Esophagus muscularis mucosa (tissue), 4 donors: ENCODE measurements around the gene GNPTAB. TPM values are rescaled to one million over a fixed set of nuclear protein-coding genes. Genes with fewer than 3 reads are reported as not detected.

Experiments
- DNase-seq: peaks from one replicate; pipeline ENCODE4 v3.0.0-alpha.2; 2017; ENCODE audit errors: extremely low spot score
- H3K27ac ChIP-seq, 4 donors: fragments of 200-600 bp; sonication (generic); replicated peaks in 1 of 4; 1 replicate in 3 of 4; 2 replicates in 1 of 4; pipeline ENCODE4 v1.5.1; 2016 to 2019; ENCODE audit warnings: mild to moderate bottlenecking in 1 of 4
- H3K27me3 ChIP-seq, 4 donors: fragments of 200-600 bp; sonication (generic); one replicate each; pipeline versions ENCODE4 v1.5.1 to v1.6.0; 2016 to 2019
- H3K36me3 ChIP-seq, 4 donors: fragments of 200-600 bp; sonication (generic); one replicate each; pipeline ENCODE4 v1.5.1; 2016 to 2019
- H3K4me1 ChIP-seq, 4 donors: fragments of 200-600 bp; sonication (generic); one replicate each; pipeline ENCODE4 v1.5.1; 2016 to 2019
- H3K4me3 ChIP-seq, 4 donors: fragments of 200-600 bp; sonication (generic); 1 replicate in 2 of 4; 2 replicates in 2 of 4; pipeline ENCODE4 v1.5.1; 2016 to 2019; ENCODE audit warnings: mild to moderate bottlenecking in 4 of 4, moderate library complexity in 1 of 4
- H3K9me3 ChIP-seq, 4 donors: fragments of 200-600 bp; sonication (generic); 1 replicate in 3 of 4; 2 replicates in 1 of 4; pipeline ENCODE4 v1.5.1; 2016 to 2019
- EP300 ChIP-seq: sonication (generic); formaldehyde crosslinking; IDR thresholded peaks from one replicate; pipeline ENCODE4 v1.6.1; 2017; ENCODE audit warnings: antibody characterized with exemption
- POLR2A ChIP-seq: fragments of 450-650 bp; IDR thresholded peaks from one replicate; pipeline ENCODE4 v1.6.1; 2017; ENCODE audit warnings: antibody characterized with exemption, moderate library complexity, mild to moderate bottlenecking, low read depth
- POLR2AphosphoS5 ChIP-seq, 2 donors: sonication (generic); formaldehyde crosslinking; IDR thresholded peaks; one replicate each; pipeline ENCODE4 v1.6.1; 2017; ENCODE audit warnings: antibody characterized with exemption in 2 of 2
- WGBS: methylation state at CpG from one replicate; pipeline ENCODE4 v1.1.5; 2018; 5-methylcytosine and 5-hydroxymethylcytosine counted together
- intact Hi-C: fragments of 100-400 bp; cut with DNase I; formaldehyde crosslinking; loops from one replicate; pipeline ENCODE4 v1.15.1; 2023
- total RNA-seq, 4 donors: library from RNA; depleted of rRNA; stranded (reverse); fragments of >200 nt; gene quantifications; one replicate each; pipeline versions ENCODE4 v1.1.0 to v1.2.1, GENCODE V29; 2016
- TF ChIP-seq, protein P1 (sequence below), 3 experiments: fragments of 200-600 bp in 2 of 3; fragments of 450-650 bp in 1 of 3; sonication (generic) in 2 of 3; IDR thresholded peaks; one replicate each; pipeline ENCODE4 v1.5.1; 2017 to 2019; ENCODE audit warnings: antibody characterized with exemption in 3 of 3, mild to moderate bottlenecking in 2 of 3, moderate library complexity in 1 of 3

The GNPTAB gene
- total RNA-seq, 4 donors from 2014 or later: 30.5 to 37.0 (median 32.1) TPM

GRCh38 chr12:101743724-101744472 is 86.9 kb downstream of the GNPTAB start:
- no peaks in the 10 kb centered on the region for H3K27me3 ChIP-seq
- WGBS: 81% methylated on average over 10 of the region's 10 CpGs
- no peak for TF ChIP-seq POLR2AphosphoS5 (IDR thresholded peaks at IDR 0.05)
- peaks cover 0 to 4% (median 0%) of the 10 kb centered on the region in 4 donors for H3K4me1 ChIP-seq
- intact Hi-C loops: no loop called here
- H3K4me3 ChIP-seq: no peak overlapping the region
- no peaks in the 10 kb centered on the region for H3K9me3 ChIP-seq
- H3K27ac ChIP-seq: no peak overlapping the region
- H3K36me3 ChIP-seq: peaks cover 13 to 93% (median 68%) of the 10 kb centered on the region in 4 donors
- no peak for DNase-seq

- Histone ChIP-seq H3K4me1 (peaks cover 0 to 4% (median 0%) of the 10 kb centered on the region in 4 donors), H3K27me3 (no peaks in the 10 kb centered on the region), H3K4me3 (no peak overlapping the region), H3K27ac (no peak overlapping the region), H3K36me3 (peaks cover 14 to 93% (median 70%) of the 10 kb centered on the region in 4 donors), H3K9me3 (no peaks in the 10 kb centered on the region)
- TF ChIP-seq, protein P1, sequence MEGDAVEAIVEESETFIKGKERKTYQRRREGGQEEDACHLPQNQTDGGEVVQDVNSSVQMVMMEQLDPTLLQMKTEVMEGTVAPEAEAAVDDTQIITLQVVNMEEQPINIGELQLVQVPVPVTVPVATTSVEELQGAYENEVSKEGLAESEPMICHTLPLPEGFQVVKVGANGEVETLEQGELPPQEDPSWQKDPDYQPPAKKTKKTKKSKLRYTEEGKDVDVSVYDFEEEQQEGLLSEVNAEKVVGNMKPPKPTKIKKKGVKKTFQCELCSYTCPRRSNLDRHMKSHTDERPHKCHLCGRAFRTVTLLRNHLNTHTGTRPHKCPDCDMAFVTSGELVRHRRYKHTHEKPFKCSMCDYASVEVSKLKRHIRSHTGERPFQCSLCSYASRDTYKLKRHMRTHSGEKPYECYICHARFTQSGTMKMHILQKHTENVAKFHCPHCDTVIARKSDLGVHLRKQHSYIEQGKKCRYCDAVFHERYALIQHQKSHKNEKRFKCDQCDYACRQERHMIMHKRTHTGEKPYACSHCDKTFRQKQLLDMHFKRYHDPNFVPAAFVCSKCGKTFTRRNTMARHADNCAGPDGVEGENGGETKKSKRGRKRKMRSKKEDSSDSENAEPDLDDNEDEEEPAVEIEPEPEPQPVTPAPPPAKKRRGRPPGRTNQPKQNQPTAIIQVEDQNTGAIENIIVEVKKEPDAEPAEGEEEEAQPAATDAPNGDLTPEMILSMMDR (IDR thresholded peaks at IDR 0.05): no peak
- TF ChIP-seq POLR2AphosphoS5 (IDR thresholded peaks at IDR 0.05): no peak
- no peak for TF ChIP-seq EP300
- no peak for TF ChIP-seq POLR2A
- 95% methylated on average over 1 of the region's 1 CpG for WGBS
- no peak for DNase-seq
- intact Hi-C loops: no loop called here
Measured at GRCh38 chr12:101743242-101743641, 87.5 kb downstream of the GNPTAB start.

GRCh38 chr12:101740980-101741379 is 89.8 kb downstream of the GNPTAB start:
- intact Hi-C loops: no loop called here
- Histone ChIP-seq H3K27ac (no peak overlapping the region), H3K4me3 (no peak overlapping the region), H3K36me3 (peaks cover 20 to 81% (median 54%) of the 10 kb centered on the region in 4 donors), H3K4me1 (peaks cover 0 to 4% (median 0%) of the 10 kb centered on the region in 4 donors), H3K27me3 (no peaks in the 10 kb centered on the region), H3K9me3 (no peaks in the 10 kb centered on the region)
- TF ChIP-seq POLR2AphosphoS5 (IDR thresholded peaks at IDR 0.05) (no peak), POLR2A (no peak), EP300 (no peak)
- TF ChIP-seq, protein P1 (IDR thresholded peaks at IDR 0.05): no peak
- 82% methylated on average over 5 of the region's 5 CpGs for WGBS
- DNase-seq: no peak

DNA sequence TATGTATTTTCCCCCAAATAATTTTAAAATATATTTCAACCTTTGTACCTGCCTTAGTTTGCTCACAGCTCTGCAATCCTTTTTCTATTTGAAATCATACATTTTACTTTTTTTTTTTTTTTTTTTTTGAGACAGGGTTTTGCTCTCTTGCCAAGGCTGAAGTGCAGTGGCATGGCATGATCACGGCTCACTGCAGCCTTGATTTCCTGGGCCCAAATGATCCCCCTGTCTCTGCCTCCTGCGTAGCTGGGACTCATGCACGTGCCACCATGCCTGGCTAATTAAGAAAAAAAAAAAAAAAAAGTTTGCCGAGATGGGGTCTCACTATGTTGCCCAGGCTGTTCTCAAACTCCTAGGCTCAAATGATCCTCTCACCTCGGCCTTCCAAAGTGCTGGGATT is 90.2 kb downstream of the GNPTAB start:
- Histone ChIP-seq H3K27ac (no peak overlapping the region), H3K4me3 (no peak overlapping the region), H3K36me3 (peaks cover 20 to 80% (median 51%) of the 10 kb centered on the region in 4 donors), H3K4me1 (peaks cover 0 to 4% (median 0%) of the 10 kb centered on the region in 4 donors), H3K27me3 (no peaks in the 10 kb centered on the region), H3K9me3 (no peaks in the 10 kb centered on the region)
- no peak for TF ChIP-seq POLR2A
- TF ChIP-seq EP300: no peak
- TF ChIP-seq POLR2AphosphoS5 (IDR thresholded peaks at IDR 0.05): no peak
- TF ChIP-seq, protein P1 (IDR thresholded peaks at IDR 0.05): no peak
- DNase-seq: no peak
- intact Hi-C loops: no loop called here
- 86% methylated on average over 5 of the region's 5 CpGs for WGBS

DNA sequence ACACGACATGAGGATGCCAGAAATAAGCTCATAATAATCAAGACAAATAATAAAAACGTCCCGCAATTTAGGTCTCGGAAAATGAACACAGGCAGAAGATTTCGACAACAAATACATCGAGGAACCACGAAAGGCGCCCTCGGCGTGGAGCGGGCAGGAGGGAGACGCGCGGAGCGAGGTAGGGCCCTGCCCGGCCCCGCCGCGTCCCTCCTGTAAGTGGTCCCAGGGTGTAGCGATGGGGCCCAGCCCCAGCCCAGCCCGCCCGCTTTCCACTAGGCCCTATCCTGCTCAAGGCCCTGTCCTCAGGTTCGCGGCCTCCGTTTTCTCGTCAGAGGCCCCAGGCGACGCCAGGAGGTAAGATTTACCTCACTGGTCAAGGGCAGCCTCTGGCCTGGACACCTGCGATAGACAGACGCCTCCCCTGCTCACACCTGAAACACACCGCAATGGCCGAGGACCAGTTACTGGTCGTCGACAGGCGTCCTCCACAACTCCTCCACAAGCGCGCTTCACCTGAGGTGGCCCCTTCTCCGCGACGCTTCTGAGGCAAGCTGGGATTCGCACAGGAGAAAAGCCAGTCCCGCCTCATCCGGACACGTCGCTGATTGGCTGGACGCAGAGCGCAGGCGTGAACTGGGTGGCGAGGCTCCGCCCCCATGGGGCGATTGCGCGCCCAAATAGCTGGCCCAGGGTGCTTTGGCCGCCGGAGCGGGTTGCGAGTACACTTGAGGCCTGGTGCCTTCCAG is 91.7 kb downstream of the GNPTAB start, which contains the start of gene SYCP3:
TSS of gene SYCP3 (minus strand) at position 543 of the 746 bp plus-strand sequence. CDS start 1,527 bp downstream, outside the sequence.
- peaks cover 17 to 74% (median 49%) of the 10 kb centered on the region in 4 donors for H3K36me3 ChIP-seq
- no peak within 1 kb of the TSS for H3K27ac ChIP-seq
- no peak within 1 kb of the TSS for H3K4me3 ChIP-seq
- peaks cover 0 to 4% (median 0%) of the 10 kb centered on the region in 4 donors for H3K4me1 ChIP-seq
- DNase-seq: no peak
- intact Hi-C loops: no loop called here
- TF ChIP-seq, protein P1 (IDR thresholded peaks at IDR 0.05): no peak
- TF ChIP-seq POLR2AphosphoS5 (IDR thresholded peaks at IDR 0.05): no peak
- no peak for TF ChIP-seq EP300
- no peak for TF ChIP-seq POLR2A
- no peaks in the 10 kb centered on the region for H3K27me3 ChIP-seq
- 98% methylated on average over 36 of the region's 57 CpGs for WGBS
- H3K9me3 ChIP-seq: no peaks in the 10 kb centered on the region
